GM06990 (cell line): ENCODE measurements around the gene CFAP97D2.
"Not testable (repeated sequence)": the region's sequence is repeated elsewhere in the genome, so short reads cannot be mapped to it uniquely, and the experiment has no call there.

Experiments
- DNase-seq: peaks from one replicate; pipeline ENCODE4 v3.0.0-alpha.2; 2011; ENCODE audit not compliant: insufficient read length; ENCODE audit errors: extremely low read depth
- H3K27me3 ChIP-seq: replicated peaks from 2 replicates; pipeline ENCODE4 v1.6.0; 2011; ENCODE audit warnings: low read length; ENCODE audit not compliant: control insufficient read depth, insufficient read depth
- H3K36me3 ChIP-seq: 2 replicates; pipeline ENCODE4 v1.5.1; 2011; ENCODE audit warnings: low read length; ENCODE audit not compliant: control insufficient read depth, insufficient read depth
- H3K4me3 ChIP-seq: replicated peaks from 2 replicates; pipeline ENCODE4 v1.5.1; 2011; ENCODE audit warnings: low read depth, mild to moderate bottlenecking, control low read depth, low read length
- CTCF ChIP-seq: IDR thresholded peaks from 2 replicates; pipeline ENCODE4 v1.5.1; 2011; ENCODE audit warnings: low read length, control low read depth, mild to moderate bottlenecking, inconsistent platforms; ENCODE audit not compliant: insufficient read depth, poor library complexity, severe bottlenecking

The CFAP97D2 gene

GRCh38 chr13:114243971-114244370 is 64.9 kb downstream of the CFAP97D2 start:
- no peak for DNase-seq
- H3K4me3 ChIP-seq = no peak overlapping the region
- no peaks in the 10 kb centered on the region for H3K27me3 ChIP-seq
- H3K36me3 ChIP-seq = peaks cover 16% of the 10 kb centered on the region
- TF ChIP-seq CTCF = no peak

DNA sequence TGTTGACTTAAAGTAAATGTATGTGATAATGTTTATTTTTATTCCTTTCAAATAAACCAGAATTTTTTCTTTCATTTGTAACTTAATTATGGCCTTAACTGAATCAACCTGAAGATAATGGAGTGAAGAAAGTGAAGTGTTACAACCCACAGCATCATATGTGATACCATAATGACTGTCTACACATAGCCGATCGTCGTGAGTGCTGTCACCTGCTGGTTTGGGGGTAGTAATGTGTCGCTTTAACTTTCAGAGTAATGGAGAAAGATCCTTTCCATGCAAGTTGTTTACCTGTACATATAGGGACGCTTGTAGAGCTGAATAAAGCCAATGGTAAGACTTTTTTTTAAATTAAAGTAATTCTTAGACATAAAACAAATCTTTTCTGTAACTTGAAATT is 65.6 kb downstream of the CFAP97D2 start:
- no peak overlapping the region for H3K4me3 ChIP-seq
- TF ChIP-seq CTCF = no peak
- peaks cover 16% of the 10 kb centered on the region for H3K36me3 ChIP-seq
- no peak for DNase-seq
- H3K27me3 ChIP-seq = no peaks in the 10 kb centered on the region

DNA sequence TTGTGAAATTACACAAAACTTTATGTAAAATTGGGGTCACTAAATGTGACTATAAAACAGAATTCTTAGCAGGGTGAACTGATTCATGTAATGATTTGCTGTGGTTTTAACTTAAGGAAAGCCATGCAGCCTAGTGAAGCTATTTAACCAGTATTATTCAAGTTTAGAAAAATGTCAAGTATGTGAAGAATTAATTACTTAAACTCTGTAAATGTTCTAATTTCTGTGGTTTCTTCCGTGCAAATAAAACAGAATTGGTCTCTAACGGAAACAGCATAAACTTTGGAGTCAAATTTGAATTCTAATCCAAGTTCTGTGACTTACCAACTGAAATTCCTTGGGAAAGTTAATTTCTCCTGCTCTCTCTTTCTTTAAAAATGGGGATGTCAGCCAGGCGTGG is 69.0 kb downstream of the CFAP97D2 start:
- no peak for DNase-seq
- no peak for TF ChIP-seq CTCF
- no peaks in the 10 kb centered on the region for H3K27me3 ChIP-seq
- H3K36me3 ChIP-seq = peaks cover 7% of the 10 kb centered on the region
- H3K4me3 ChIP-seq = no peak overlapping the region

DNA sequence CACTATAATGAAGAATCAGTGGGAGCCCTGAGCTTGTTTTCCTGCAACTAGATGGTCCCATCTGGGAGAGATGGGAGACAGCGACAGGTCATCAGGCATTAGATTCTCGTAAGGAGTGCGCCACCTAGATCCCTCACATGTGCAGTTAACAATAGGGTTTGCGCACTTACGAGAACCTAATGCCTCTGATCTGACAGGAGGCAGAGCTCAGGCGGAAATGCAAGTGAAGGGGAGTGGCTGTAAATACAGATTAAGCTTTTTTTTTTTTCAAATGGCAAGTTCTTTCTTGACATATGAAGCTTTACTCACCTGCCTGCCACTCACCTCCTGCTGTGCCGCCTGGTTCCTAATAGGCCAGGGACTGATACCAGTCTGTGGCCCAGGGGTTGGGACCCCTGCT is 70.0 kb downstream of the CFAP97D2 start:
- no peak for TF ChIP-seq CTCF
- H3K36me3 ChIP-seq = peaks cover 7% of the 10 kb centered on the region
- no peaks in the 10 kb centered on the region for H3K27me3 ChIP-seq
- no peak overlapping the region for H3K4me3 ChIP-seq
- DNase-seq = no peak

DNA sequence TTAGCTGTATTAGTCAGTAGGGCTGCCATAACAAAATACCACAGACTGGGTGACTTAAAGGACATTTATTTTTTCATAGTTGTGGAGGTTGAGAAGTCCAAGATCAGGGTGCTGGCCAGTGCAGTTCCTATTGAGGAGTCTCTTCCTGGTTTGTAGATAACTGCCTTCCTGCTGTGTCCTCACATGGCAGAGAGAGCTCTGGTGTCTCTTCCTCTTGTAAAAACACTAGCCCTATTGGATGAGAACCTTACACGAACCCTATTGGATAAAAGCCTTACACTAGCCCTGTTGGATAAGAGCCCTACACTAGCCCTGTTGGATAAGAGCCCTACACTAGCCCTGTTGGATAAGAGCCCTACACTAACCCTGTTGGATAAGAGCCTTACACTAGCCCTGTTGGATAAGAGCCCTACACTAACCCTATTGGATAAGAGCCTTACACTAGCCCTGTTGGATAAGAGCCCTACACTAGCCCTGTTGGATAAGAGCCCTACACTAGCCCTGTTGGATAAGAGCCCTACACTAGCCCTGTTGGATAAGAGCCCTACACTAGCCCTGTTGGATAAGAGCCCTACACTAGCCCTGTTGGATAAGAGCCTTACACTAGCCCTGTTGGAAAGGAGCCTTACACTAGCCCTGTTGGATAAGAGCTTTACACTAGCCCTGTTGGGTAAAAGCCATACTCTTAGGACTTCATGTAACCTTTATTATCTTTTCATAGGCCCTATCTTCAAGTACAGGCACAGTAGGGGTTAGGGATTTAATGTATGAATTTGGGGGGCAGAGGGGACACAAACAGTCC is 72.8 kb downstream of the CFAP97D2 start:
- H3K27me3 ChIP-seq, H3K36me3 ChIP-seq, DNase-seq, H3K4me3 ChIP-seq: not testable (repeated sequence)

DNA sequence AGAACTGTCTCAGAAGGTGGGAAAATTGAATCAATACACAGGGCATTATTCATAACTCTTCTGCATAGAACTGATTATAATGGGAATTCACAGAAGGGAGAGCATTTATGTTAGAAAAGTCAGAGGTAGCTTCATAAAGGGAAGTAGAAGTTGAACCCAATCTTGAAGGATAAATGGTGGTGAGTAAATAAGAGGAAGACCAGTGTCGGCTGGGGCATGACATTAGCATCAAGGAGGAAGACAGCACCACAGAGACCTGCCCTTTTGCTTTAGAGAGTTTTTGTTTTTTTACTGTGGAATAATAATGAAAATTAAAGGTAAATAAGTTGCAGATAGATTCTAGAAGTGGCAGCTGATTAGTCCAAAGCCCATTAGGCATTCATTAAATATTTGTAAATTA is 77.5 kb downstream of the CFAP97D2 start:
- no peak for DNase-seq
- TF ChIP-seq CTCF = no peak
- no peaks in the 10 kb centered on the region for H3K27me3 ChIP-seq
- H3K36me3 ChIP-seq = peaks cover 7% of the 10 kb centered on the region
- H3K4me3 ChIP-seq = no peak overlapping the region
